Panc1 (cell line): ENCODE measurements around the gene SNRPD2.

Source experiments
- CTCF ChIP-seq: fragments of 450-650 bp; IDR thresholded peaks from 2 replicates; pipeline ENCODE4 v1.5.1; 2017; ENCODE audit warnings: mild to moderate bottlenecking
- POLR2AphosphoS5 ChIP-seq: IDR thresholded peaks from 2 replicates; pipeline ENCODE4 v1.6.1; 2012; ENCODE audit warnings: mild to moderate bottlenecking, low read depth, low read length, moderate library complexity
- REST ChIP-seq, 2 experiments: IDR thresholded peaks; 2 replicates each; pipeline ENCODE4 v1.6.1; 2011 to 2012; ENCODE audit warnings: low read depth in 2 of 2, control low read depth in 1 of 2, low read length in 1 of 2, mild to moderate bottlenecking in 1 of 2, moderate library complexity in 1 of 2; ENCODE audit not compliant: insufficient read depth in 1 of 2
- SIN3A ChIP-seq: IDR thresholded peaks from 2 replicates; pipeline ENCODE4 v1.6.1; 2012; ENCODE audit warnings: low read depth, mild to moderate bottlenecking, low read length, moderate library complexity, borderline replicate concordance; ENCODE audit not compliant: insufficient read depth
- TCF7L2 ChIP-seq: IDR thresholded peaks from 2 replicates; pipeline ENCODE4 v1.6.1; 2011; ENCODE audit warnings: mild to moderate bottlenecking, low read depth, low read length, inconsistent platforms

GRCh38 chr19:45739498-45740439, 48.0 kb upstream of the SNRPD2 start:
- TF ChIP-seq CTCF (no peak), REST (IDR thresholded peaks at IDR 0.05; ENCODE audit: insufficient read depth in 1 of 2, low read depth in 2 of 2, low read length in 1 of 2) (no peak), POLR2AphosphoS5 (no peak), SIN3A (no peak), TCF7L2 (no peak)
